Fibroblast of skin of abdomen (primary cell): ENCODE measurements around the gene INF2.

Experiments used
- DNase-seq: peaks from one replicate; pipeline ENCODE4 v3.0.0-alpha.2; 2013

The INF2 gene

DNA sequence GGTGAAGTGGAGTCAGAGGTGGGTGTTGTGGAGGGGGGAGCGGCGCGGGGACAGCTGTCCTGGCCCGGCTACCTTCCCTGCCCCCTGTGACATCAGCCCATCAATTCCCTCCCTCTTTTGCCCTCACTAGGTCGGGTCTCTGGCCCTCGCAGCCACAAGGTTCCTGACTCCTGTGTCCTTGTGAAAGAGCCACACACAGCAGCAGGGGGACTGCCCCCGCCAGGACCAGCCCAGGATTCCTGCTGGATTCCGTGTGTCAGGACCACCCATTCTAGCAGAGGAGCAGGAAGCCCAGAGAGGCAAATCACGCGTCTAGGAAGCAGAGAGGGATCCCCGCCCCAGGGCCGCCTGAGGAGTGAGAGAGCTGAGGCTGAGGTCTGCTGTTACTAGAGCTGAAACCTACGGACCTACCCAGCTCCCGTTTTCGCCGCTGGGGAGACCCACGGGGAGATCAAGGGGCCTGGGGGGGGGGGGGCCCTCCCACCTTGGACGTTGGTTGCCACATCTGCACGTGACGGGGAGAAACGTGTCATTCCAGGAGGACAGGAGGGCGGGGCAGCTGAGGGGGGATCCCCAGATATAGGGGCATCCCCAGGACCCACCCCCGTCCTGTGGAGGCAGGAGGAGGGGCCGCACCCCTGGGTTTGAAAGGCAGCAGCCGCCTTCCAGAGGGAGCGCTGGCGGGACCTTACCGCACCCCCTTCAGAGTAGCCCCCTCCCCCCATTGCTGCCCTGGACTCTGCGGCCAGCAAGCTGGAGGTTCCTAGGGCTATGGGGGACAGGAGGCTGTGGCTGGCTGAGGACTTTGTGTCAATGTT lies 12.5 kb upstream of the INF2 start:
- peak; percentile 18 for DNase-seq

DNA sequence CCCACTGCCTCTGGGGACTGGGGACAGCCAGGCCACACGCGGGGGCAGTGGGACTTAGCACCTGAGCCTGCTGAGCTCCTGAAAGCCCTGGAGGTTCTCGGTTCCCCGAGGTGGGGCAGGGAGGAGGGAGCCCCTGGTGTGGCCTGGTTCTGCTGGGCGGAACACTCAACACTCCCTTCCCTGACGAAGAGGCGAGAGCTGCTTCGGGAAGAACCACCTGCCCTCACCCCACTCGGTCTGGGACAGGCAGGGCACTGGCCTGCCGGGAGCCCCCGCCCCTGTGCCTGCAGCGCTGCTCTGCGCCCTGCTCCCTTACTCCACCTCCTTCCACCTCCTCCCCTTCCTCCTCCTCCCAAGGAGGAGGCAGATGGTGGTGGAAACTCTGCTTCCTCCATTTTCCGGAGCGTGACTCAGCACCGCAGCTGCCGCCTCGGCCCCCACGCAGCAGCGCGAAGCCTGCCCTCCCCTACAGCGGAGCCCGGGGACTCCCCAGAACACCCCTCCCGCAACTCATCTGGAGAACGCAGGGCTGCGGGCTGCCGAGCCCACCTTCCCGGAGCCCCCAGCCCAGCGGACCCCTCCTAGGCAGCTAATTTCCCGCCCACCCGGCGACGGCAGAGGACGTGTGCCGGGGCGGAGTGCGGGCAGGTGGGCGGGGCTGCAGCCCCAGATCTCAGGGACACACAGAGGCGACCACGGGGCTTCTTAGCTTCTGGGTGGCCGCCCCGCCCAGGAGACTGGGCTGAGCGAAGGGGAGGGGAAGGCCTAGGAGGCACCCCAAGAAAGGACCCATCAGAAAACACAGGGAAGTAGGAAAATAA lies 11.7 kb upstream of the INF2 start:
- DNase-seq, result peak; percentile 84

DNA sequence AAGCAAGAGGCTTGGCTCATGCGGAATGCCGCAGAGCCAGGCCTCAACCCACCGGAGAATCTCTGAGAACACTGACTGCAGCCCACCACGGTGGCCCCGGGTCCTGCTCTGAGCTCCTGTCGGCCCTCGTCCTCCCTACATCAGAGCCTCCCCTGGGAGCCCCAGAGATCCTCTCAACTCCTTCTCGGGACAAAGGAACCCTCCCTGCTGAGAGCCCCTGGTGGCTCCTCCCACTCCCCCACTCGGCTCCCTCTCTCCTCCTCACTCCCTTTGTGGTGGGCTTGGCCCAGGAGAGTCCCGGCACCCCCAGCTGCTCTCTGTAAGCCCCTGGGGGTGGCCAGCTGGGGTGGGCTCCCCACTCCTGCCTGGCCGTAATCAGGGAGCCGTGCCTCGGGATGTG lies 11.1 kb upstream of the INF2 start:
- DNase-seq, result peak; percentile 62

DNA sequence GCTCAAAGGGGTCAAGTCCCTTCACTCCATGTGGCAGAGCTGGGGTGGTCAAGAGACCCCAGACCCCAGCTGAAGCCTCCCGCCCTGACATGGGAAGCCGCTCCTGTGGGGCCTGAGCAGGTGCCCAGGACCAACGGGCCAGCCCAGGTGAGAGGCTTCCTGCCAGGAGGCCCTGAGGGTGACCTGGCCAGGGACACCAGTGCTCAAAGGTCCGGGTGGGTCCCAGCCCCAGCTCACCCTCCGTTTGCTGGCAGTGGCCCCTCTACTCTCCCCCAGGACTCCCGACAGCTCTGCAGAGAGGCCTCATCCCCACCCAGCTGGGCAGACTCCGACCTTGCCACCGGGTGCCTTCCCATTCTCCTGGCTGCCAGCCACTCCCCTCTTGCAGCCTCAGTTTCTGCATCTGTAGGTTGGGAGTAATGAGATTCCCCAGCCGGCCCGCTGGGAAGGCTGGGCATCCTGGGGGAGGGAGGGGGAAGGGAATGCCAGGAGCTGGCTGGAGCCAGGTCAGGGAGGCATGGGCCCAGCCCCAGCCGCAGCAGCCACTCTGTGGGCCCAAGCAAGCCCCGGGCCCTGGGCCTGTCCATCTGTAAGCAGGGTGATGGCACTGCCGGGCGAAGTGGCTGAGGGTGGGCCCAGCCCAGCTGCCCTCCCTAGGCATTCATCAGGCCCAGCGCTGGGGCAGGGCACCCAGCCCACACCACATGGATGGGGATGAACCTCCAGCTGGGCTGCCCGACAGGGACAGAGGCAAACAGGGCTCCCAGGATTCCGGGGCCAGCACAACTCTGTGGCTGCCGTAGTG lies 10.3 kb upstream of the INF2 start:
- DNase-seq, result no peak

DNA sequence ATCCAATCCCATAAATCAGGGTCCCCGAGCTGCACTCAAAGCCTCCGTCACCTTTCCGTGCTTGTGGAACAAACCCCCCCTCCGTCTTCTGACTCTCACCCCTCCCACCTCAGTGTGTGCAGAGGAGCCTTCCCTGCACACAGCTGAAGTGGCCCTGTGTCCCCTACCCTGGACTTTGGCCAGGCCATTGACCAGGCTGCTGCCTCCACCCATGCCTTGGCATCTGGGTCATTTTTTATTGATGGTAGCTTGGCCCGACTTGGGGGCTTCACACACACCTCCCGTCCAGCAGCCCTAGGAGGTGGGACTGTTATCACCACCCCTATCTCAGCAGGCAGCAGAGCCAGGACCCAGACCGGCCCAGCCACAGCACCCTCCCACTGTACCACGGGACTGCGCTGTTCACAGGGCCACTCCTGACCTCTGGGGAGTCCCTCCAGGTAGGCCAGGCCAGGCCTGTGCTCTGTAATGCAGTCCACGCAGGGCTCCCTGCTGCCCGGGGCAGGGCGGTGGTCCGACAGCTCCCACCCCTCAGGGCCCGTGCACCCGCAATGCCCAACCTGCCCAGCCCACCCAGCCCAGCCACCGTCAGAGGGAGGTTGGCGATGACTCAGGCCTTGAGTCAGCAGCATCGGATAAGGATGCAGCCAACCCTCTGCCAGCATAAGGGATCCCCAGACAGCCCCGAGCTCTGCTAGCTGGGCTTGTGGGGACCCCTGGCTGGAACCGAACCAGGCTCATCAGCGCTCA lies 9.2 kb upstream of the INF2 start:
- peak; percentile 73 for DNase-seq

DNA sequence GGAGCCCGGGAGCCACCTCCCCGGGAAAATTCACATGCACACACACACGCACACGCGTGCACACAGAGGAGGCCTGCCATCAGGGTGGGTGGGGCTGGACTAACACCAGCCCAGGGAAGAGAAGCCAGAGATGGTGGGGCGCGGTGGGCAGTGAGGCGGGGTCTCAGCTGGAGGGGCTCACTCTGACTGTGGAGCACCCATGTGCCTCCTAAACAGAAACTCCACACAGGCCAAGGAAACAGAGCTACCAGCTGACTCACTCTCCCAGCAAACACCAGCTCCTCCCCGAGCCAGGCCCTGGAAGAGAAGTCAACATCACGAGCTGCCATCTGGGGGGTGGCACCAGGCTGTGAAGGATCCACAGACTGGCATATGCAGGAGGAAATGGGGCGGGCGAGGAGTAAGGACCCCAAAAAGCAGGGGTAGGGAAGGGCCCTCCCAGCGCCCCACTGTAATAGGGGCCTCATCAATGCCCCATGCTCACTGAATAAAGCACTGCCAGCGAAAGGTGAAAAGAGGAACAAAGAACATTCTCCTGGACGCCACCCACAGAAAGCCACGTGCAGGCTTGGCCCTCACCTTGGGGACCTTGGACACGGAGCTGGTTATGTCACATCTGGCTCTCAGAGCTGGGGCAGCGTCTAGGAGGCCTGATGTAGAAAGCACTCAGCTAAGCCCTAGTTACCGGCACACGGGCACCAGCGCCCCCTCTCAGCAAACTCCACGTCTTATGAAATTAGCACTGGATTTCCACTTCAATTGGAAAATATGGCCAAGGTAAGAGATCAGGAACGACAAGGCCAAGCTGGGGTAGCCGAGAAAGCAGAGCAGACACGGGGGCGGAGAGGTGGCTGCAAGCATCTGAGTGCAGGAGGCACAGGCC lies 8.4 kb upstream of the INF2 start:
- peak; percentile 68 for DNase-seq

DNA sequence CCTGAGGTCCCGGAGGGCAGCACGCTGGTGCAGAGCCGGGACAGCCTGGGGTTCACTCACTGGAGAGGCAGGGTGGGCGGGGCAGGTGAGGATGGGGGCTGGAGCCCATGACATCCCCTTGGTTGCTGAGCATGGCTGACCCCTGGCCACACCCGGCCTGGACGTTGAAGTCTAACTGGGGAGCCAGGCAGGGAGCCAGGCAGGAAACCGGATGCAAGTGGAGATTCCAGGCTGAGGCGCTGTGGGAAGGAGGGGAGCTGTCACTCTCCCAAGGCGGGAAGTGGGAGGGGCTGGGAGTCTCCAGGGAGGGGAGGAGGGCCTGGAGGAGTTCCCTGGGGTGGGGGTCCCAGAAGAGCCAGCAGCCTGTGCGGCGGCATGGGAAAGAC lies 7.7 kb upstream of the INF2 start:
- peak; percentile 81 for DNase-seq

DNA sequence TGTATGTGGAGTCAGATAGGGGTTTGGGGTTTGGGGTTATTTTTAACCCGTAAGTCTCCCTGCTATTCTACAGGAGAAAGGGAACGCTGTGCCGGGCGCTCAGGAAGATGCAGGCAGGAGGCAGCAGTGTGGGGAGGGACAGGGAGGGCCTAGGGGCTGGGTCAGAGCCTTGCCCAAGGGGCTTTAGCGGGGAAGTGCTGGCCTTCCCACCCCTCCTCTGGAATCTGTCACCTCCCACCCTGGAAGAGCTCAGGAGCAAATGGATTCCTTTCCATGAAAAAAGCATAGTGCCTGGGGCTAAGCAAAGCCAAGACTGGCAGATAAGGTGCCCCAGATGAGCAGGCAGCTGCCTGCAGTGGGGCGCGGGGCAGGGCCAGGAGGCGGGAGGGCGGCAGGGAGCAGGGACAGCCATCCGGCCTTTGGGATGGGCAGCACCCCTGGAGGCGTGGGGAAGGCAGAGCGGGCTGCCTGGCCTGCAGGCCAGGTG lies 7.3 kb upstream of the INF2 start:
- DNase-seq, result peak; percentile 11

DNA sequence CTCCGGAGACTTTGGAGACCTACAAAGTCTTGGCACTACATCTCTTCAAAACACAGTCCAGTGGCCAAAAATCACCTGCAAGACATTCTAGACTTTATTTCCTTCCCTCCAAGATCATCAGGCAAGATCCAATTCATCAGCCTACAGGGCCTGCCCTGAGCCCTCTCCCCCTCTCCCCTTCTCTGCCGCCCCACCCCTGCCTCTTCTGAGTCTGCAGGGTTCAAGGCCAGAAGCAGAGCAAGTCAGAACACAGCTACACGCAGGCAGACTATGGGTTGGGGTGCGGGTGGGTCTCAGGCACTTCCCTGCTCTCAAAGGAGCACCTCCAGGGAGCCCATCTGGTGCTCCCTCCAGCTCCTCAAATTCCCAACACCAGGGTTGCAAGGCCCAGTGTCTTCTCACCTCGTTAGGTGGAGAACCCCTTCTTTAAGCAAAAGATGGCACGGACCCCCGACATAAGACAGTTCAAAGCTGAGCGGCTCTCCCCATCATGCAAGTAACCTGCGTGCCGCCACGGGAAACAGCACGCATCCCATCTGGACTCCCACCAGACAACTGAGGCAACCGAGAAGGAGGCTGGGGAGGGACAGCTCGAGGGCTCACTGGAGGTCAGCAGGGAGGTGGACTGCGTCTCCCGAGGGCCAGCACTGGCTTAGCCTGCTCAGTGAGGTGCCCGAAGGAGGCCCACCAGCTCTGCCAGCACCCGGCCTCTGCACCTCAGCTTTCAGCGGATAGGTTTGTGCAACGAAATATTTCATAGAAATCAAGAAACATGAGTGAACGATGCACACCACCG lies 5.6 kb upstream of the INF2 start:
- no peak for DNase-seq

DNA sequence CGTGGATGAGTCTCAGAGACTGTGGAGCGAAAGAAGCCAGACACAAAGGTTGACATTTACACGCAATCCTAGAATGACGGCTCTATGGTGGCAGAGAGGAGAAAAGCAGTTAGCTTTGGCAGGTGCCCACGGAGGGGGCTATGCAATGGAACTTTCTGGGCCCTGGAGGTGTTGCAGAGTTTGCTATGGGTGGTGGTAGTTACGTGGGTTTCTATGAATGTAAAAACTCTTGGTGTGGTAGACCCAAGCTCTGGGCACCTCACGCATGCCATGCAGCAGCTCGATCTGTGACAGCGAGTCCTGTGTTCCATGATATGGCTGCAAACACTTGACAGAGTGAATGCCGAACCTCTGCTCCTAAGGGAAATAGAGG lies 5.0 kb upstream of the INF2 start:
- DNase-seq, result no peak

DNA sequence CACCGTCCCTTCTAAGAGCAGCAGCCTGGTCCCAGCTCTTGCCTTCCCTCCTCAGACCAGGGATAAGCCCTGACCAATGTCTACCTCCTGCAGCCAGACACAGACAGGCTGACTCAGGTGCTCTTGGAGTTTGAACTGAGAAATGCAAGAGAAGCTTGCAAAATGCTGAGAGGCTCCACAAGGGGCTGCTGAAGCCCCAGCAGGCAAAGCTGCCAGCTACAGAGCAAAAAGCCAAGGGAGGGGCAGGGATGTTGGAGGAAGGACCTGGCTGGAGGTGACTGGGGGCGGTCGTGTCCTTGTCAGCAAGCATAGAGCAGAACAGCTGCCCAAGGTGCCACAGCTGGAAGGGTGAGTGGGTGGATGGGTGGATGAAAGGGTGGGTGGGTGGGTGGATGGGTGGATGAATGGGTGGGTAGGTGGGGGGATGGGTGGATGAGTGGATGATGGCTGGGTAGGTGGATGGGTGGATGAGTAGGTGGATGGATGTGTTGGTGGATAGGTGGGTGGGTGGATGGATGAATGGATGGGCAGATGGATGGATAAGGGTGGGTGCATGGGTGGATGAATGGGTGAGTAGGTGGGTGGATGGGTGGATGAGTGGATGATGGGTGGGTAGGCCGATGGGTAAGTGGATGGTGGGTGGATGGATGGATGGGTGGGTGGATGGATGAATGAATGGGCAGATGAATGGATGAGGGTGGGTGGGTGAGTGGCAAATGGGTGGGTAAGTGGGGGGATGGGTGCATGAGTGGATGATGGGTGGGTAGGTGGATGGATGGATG lies 4.0 kb upstream of the INF2 start:
- DNase-seq, result no peak

DNA sequence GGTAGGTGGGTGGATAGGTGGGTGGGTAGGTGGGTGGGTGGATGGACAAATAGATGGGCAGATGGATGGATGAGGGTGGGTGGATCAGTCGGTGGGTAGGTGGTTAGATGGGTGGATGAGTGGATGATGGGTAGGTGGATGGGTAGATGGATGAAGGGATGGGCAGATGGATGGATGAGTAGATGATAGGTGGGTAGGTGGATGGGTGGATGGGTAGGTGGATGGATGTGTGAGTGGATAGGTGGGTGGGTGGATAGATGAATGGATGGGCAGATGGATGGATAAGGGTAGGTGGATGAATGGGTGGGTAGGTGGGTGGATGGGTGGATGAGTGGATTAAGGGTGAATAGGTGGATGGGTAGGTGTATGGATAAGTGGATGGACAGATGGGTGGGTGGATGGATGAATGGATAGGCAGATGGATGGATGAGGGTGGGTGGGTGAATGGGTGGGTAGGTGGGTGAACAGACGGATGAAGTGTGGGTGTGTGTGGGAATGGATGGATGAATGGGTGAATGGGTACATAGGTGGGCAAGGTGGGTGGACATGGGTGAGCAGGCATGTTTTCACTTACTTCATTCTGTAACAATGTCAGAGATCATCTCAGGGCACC lies 3.3 kb upstream of the INF2 start:
- no peak for DNase-seq

DNA sequence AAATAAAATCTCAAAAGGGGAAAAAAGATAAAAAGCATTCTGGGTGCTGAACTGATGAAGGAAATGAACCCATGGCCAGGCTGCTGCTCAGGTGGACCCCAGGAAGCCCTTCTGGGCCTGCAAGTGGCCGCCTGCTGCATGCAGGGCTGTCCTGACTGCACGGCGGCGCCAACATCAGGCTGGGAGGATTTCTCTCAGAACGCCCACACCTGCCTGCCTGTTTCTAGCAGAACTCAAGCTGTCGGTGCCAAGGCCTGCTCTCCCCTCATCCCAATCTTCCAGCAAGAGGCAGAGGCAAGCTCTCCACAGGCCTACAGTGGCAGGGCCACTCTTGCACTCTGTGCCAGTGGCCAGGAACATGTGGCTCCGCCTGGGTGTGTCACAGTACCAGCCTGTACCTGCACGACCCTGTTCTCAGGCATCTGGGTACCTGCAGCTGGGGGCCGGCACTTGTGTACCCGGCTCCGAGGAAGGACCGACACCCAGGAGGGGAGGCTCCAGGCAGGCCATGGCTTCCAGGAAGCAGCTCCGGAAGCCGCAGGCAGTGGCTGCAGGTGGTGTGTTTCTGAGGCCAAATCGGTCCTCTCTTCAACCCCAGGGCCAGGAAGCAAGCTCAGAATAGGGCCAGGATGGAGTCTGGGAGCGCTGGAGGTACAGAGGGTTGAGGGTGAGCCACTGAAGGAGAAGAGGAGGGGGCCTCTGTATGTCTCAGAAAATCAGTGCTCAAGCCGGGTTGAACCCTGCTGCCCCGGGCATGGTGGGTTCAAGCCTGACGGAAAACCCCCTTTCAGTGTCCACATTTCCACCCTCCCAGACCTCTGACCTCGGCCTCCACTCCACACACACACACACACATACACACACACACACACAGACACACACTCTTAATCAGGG lies 2.5 kb upstream of the INF2 start:
- no peak for DNase-seq

DNA sequence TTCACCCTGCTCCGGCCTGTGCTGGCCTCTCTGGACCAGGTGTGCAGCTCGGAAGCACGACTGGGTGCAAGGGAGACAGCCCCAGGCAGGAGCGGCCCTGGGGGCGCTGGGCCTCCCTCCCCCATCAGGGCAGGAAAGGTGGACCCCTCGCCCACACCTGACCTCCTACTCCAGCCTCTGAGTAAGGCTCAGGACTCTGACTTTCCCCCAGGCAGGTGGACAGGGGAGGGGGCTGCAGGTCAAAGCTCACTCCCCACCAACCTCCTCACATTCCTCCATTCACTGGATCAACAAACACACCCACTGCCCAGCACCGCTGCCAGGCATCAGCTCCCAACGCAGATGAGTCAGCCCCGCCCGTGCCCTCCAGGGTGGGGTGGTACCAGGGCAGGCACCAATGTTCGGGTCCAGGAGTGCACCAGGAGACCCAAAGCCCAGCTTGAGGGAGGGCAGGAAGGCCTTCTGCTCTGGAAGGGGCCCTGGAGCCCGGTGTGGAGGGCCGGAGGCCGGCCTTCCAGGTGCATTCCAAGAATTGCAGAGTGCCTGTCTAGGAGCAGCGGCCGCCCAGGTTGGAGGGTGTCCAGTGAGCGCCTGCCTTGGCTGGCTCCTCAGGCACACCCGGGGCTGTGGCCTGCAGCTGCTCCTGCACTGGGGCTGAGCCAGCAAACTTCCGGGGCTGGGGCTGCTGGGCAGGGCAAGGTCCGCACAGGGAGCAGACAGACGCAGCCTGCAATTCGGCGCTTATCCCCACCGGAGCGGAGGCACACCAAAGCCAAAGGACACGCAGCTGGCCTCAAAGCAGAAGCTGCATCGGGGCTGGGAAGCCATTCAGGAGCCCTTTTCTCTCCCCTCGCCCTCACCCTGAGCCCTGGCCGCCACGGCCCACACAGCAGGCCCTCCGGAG lies 1.6 kb upstream of the INF2 start:
- no peak for DNase-seq

DNA sequence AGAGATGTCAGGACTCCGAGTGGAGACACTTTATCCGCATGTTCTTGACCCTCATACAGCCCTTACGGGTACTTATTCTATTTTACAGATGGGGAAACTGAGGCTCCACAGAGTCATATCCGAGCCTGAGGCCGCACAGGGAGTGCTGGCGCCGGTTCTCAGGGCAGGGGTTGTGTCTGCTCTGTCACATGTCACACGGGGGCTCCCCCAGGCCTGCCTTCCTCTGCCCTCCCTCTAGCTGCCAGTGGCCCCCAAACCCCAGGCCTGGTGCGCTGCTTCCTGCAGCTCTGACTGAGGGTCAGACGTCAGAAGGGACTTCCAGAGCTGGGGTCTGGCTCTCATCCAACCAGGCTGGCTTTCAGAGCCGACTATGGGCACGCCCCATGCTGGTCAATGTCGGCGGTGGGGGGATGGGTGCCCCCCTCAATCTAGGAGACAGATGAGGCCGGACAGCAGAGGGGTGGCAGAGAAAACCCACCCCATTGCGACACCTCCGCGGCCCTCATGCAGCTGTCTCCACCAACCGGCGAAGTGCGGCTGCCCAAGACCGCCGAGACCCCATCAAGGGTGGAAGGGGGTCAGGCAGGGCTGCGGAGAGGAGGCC lies 811 bp upstream of the INF2 start:
- DNase-seq, result peak; percentile 13
